Astrocyte (in vitro differentiated cells and primary cell): Measurements from ENCODE around the gene ANKRD60.

Experiments
- CTCF ChIP-seq: IDR thresholded peaks from 2 replicates; pipeline ENCODE4 v1.5.1; 2011; ENCODE audit warnings: low read depth, mild to moderate bottlenecking, inconsistent platforms, low read length, moderate library complexity; ENCODE audit not compliant: insufficient read depth
- EZH2 ChIP-seq: IDR thresholded peaks from 2 replicates; pipeline ENCODE4 v1.6.1; 2012; ENCODE audit warnings: mild to moderate bottlenecking, low read length, inconsistent platforms; ENCODE audit not compliant: insufficient read depth

DNA sequence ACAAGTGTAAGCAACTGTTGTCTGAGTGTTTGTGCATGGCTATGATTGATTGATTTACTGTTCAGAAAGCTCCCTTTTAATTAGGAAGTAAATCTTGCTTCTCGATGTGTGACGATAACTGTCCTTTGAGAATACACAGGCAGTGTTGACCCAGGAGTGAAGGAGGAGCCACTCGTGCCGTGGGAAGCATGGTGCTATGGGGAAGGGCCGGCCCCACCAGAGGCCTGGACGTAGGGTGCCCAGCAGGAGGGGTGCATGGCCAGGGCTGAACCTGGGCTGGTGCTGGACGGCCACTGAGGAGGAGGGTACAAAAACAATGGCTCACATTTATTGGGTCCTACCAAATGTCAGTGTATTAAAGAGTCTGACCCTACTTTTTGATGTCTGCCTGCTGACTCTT lies 60.7 kb downstream of the ANKRD60 start:
- no peak for TF ChIP-seq CTCF
- TF ChIP-seq EZH2, result no peak
